NCI-H2196 (cell line): ENCODE data around the gene RRP1B.
"Not testable (repeated sequence)": the region's sequence is repeated elsewhere in the genome, so short reads cannot be mapped to it uniquely, and the experiment has no call there.

Experiments
- DNase-seq: peaks from one replicate; lab custom pipeline; 2025; ENCODE audit not compliant: unreplicated experiment; lab: John Stamatoyannopoulos, UW

RRP1B gene

DNA sequence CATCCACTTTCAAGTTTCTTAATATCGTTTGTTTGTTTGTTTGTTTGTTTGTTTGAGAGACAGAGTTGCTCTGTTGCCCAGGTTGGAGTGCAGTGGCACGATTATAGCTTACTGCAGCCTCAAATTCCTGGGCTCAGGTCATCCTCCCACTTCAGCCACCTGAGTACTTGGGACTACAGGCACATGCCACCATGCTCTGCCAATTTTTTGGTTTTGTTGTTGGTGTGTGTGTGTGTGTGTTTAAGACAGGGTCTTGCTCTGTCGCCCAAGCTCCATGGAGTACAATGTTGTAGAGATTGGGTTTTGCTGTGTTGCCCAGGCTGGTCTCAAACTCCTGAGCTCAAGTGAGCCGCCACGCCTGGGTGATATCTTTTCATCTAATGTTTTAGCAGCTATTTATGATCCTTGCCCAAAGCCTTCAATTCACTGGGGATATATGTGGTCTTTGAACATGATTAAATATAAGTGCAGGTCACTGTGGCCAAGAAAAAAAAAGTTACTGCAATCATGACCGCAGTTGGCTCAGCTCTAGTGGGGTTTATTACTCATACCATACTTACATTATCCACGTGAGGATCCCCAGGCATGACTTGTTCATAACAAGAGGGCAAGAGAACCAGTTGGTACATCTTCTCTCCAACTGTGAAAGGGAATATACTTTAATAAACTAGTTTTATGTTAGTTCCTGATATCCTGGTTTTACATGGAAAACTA is 8.0 kb downstream of the RRP1B start:
- DNase-seq, result no peak

- no peak for DNase-seq
Measured at GRCh38 chr21:43669828-43670605, 10.7 kb downstream of the RRP1B start.

DNA sequence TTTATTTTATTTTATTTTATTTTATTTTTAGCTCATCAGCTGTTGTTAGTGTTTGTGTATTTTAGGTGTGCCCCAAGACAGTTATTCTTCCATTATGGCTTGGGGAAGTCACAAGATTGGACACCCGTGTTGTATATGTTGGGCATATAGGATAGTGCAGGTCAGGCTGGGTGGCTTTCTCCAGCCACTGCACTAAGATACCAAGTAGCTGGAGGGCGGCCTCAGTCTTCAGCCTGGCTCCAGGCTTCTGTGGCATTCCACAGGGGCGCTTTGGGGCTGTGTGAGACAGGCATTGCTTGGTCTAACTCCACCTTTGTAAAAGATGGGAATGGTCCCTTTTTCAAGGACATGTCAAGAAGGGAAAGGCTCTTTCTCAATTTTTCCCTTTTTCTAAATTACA is 16.5 kb downstream of the RRP1B start:
- DNase-seq, result no peak

- no peak for DNase-seq
Measured at GRCh38 chr21:43676391-43676790, 17.0 kb downstream of the RRP1B start.

DNA sequence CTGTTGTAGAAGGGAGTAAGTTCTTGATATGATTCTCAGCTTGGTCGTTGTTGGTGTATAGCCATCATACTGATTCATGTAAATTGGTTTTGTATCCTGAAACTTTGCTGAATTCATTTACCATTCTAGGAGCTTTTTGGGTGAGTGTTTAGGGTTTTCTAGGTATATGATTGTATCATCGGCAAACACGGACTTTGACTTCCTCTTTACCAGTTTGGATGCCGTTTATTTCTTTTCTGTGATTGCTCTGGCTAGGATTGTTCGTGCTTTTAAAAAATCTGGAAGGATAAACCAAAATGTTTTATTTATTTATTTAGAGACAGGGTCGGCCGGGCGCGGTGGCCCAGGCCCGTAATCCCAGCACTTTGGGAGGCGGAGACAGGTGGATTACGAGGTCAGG is 20.6 kb downstream of the RRP1B start:
- DNase-seq, result no peak

DNA sequence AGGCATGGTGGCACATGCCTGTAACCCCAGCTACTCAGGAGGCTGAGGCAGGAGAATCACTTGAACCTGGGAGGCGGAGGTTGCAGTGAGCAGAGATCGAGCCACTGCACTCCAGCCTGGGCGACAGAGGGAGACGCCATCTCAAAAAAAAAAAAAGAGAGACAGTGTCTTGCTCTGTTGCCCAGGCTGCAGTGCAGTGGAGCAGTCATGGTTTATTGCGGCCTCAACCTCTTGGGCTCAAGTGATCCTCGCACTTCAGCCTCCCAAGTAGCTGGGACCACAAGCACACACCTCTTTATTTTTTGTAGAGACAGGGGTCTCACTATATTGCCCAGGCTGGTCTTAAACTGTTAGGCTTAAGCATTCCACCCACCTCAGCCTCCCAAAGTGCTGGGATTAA is 21.1 kb downstream of the RRP1B start:
- DNase-seq, result not testable (repeated sequence)

GRCh38 chr21:43681650-43682049 is 22.3 kb downstream of the RRP1B start:
- no peak for DNase-seq

DNA sequence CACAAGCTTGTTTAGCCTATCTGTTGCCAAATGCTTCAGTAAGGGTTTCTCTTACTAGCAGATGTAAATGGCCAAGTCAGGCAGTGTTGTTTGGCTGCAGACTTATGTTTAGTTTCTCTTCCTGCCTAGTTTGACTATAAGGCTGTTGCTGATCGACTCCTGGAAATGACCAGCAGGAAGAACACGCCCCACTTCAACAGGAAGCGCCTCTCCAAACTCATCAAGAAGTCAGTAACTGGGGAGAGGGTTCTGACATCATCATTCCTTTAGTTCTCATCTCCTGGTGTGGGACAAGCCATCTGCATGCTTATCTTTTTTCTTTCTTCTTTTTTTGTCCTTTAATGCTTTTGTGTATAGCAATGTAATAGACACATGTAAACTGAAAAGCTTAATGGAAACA is 25.1 kb downstream of the RRP1B start:
- no peak for DNase-seq

- DNase-seq, result no peak
Measured at GRCh38 chr21:43686811-43687565, 27.6 kb downstream of the RRP1B start.

GRCh38 chr21:43687566-43688399 is 28.4 kb downstream of the RRP1B start:
- DNase-seq, result no peak

DNA sequence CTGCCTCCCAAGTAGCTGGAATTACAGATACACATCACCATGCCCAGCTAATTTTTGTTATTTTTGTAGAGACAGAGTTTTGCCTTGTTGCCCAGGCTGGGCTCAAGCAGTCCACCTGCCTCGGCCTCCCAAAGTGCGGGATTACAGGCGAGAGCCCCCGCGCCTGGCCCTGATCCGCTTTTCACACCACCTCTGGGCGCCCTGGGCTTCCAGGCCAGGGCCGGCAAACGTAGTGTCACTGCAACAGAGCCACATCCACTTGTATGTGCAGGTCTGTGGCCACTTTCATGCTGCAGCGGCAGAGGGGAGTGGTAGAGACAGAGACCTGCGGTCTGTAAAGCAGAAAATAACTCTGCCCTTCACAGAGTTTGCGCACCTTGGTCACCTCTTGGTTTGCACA is 29.5 kb downstream of the RRP1B start:
- no peak for DNase-seq

DNA sequence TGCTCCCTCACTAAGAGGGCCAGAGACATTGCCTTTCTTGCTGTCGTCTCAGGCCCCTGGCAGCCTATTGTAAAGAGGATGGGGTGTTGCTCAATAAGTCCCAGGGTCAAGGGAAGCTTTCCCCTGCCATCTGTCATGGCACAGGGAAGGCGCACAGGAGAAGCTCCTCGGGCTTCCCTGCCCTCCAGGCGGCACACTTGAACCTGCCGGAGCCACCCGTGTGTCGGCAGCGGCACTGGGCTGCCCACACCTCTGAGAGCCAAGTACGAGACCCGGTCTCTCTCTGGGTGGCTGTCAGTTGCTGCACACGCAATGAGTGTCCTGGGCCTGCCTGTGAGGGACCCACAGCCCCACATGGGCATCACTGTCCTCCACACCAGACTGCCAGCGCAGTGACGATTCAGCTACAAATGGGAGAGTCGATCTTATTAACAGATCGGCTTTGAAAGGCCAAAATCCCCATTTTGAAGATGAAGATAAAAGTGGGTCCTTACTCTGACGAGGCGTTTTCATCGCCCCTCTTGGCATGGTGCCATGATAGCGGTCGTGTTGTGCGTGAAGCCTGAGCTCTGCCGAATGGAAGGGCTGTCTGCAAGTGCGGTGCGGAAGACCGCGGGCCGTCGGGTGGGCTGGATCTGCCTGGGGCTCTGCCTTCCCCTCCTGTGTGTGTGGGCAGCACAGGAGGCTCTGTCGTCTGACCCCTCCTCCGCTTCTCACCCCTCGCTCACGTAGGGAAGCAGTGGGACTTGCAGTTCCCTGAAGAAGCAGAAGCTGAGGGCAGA is 30.4 kb downstream of the RRP1B start:
- DNase-seq, result no peak

DNA sequence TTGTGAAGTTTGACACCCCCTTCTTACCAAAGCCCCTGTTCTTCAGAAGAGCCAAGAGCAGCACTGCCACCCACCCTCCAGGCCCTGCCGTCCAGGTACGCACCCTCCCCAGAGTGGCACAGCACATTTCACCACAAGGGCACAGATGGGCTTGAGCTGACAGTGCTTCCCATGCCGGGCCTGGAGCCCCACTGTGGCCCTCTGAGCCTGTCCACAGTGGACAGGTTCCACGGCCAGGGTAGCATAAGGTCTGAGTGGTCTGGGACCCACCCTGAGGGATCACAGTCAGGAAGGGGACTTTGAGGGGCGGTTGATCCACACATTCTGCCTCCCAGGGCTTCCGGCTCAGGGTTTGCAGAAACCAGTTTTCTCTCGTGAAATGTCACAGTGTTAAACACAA is 31.0 kb downstream of the RRP1B start:
- no peak for DNase-seq

GRCh38 chr21:43691086-43691795 is 31.9 kb downstream of the RRP1B start:
- DNase-seq, result no peak

GRCh38 chr21:43691801-43692200 is 32.4 kb downstream of the RRP1B start:
- DNase-seq, result no peak

DNA sequence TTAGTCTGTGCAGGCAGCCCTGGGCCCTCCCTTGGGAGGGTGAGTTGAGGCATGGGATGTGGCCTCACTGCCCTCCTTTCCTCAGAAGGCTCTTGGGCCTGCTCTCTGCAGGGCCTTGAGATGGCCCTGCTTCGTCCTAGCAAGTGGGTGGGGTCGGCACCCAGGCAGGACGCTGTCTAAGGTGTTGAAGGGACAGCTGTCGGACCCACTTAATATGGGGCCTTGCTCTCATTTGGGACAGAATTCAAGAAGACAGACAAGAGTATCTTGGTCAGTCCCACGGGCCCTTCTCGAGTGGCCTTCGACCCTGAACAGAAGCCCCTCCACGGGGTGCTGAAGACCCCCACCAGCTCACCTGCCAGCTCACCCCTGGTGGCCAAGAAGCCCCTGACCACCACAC is 33.6 kb downstream of the RRP1B start:
- no peak for DNase-seq

DNA sequence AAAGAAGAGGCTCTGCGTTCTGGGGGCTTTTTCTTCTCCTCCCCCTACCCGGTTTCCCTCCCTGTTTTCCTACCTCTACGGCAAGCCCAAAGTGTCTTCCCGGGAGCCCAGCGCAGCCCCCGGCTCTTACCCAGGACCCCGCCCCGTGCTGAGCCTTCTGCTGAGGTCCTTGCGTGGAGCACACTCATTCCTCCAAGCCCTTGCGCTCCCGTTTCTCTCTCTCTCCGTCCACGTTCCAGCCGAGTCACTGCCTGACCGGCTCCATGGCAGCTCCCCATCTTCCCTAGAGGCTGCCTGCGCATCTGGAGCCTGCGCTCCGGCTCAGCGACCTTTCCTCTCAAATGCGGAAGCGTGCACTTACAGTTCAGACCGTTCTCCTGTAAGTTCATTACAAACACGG is 34.6 kb downstream of the RRP1B start:
- no peak for DNase-seq

DNA sequence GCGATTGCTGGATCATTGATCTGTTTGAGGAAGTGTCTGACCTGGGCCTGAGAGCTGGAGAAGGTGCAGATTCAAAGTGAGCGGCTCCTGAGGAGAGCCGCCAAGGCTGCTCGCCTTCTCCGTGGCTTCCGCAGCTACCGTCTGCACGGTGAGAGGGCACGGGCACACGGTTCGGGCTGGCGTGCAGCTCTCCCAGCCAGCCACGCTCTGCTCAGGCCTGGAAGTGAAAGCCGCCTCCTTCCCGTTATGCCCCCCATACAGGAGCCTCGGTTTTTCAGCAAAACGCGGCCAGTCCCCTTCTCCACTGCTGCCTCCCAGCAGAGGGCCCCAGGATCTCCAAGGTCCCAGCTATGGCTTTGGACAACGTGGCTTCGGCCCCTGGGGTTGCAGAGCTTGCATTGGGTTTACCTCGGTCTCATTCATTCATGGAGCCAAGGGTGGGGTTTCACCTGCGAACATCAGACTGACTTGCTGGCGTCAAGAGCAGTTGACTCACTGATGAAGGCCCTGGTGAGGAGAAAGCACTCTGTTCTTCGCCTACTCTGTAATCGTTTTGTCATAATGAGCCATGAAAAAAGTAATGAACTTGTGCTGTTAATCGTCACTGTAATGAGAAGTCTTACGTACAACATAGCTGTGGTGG is 35.2 kb downstream of the RRP1B start:
- no peak for DNase-seq

DNA sequence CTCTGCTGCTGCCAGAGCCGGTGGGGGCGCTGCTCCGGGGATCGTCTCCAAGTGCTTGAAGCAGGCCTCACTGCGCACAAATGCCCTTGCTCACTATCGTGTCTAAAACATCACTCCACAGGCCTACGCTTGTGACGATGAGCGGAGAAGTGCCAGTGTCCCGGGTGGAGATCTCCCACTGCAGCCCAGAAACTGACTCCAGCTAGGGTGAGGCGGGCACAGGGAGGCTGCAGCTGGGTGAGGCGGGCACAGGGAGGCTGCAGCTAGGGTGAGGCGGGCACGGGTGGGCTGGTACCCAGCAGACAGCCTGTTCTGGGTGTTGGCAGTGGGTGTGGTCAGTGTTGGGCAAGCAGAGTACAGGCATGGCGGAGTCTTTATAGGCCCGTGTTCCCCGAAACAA is 36.9 kb downstream of the RRP1B start:
- no peak for DNase-seq
